D721Med (cell line): Measurements from ENCODE around the gene CARD10.

Experiments used
- DNase-seq: peaks from one replicate; pipeline ENCODE4 v3.0.0; 2011; ENCODE audit warnings: low spot score; ENCODE audit not compliant: insufficient read length
- FAIRE-seq: peaks from 2 replicates; lab custom pipeline; 2011; peaks lifted over from hg19 to GRCh38; lab: Jason Lieb, UNC
- CTCF ChIP-seq: IDR thresholded peaks from 2 replicates; pipeline ENCODE4 v1.5.1; 2012; ENCODE audit warnings: mild to moderate bottlenecking, control low read depth; ENCODE audit not compliant: insufficient read depth; ENCODE audit errors: missing control alignments

The CARD10 gene

DNA sequence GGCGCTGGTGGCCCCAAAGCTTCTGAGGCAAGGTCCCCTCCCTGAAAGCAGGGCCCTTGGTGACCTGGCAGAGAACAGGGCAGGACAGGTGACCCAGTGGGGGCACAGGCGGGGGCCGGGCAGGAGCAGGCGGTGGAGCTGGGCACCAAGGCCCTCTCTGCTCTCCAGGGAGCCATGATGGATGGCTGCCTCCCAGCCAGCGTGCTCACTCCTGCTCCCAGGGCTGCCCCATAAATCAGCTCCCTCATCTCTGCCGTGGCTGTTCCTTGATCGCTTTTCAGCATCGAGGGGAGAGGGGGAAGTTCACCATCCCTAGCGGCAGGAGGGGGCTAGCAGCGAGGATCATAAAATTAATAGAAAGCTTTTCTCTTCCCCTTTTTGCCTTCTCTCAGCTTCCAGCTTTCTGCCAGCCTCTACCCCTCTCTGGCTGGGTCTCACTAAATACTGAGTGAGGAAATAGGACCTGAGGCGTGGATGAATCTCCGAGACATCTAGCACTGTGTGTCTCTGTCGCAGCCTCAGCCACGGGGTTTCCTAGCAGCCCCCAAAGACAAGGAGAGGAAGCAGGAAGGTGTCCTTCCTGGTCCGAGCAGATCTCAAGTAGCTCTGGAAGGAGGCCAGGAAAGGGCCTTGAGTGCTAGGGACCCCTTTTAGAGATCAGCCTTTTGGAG, 69.7 kb downstream of the CARD10 start:
- TF ChIP-seq CTCF = no peak
- DNase-seq (no peak), FAIRE-seq (no peak)

DNA sequence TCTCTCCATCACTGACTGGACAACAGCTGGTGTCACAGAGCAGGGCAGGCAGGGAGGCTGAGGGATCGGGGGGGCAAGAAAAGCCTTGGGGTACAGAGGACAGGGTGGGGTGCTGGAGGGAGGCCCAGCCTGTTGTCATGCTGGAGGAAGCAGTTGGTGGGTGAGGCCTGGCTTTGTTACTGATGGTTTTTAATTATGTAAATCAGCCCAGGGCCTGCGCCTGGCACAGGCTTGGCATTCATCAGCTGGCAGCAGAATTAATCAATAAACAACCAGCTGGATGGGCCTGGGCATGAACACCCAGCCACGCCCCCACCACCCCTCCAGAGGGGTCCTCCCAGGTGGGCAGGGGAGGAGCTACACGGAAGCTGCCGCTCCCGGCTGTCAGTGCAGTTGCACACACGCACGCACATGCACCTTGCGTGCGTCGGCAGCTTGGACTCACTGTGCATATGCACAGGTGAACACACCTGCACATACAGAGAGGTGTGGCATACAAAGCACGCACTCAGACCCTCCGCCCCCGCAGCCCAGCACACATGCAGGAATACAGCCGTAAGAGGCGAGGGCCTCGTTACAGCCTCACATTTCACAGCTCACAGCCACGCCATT, 70.6 kb downstream of the CARD10 start:
- no peak for TF ChIP-seq CTCF
- no peak for DNase-seq
- no peak for FAIRE-seq

DNA sequence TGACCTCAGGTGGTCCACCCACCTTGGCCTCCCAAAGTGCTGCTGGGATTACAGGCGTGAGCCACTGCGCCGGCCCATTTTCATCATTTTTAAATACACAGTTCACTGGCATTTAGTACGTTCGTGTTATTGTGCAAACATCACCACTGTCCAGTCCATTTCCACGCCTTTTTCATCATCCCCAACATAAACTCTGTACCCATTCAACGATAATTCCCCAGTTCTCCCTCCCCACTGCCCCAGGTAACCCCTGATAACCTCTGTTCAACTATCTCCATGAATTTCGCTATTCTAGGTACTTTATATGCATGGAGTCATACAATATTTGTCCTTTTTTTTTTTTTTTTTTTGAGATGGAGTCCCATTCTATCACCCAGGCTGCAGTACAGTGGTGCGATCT, 73.7 kb downstream of the CARD10 start:
- DNase-seq (no peak), FAIRE-seq (no peak)
- no peak for TF ChIP-seq CTCF

- no peak for FAIRE-seq
- no peak for TF ChIP-seq CTCF
- DNase-seq = no peak
These were observed 75.2 kb downstream of the CARD10 start for GRCh38 chr22:37443977-37444376.

DNA sequence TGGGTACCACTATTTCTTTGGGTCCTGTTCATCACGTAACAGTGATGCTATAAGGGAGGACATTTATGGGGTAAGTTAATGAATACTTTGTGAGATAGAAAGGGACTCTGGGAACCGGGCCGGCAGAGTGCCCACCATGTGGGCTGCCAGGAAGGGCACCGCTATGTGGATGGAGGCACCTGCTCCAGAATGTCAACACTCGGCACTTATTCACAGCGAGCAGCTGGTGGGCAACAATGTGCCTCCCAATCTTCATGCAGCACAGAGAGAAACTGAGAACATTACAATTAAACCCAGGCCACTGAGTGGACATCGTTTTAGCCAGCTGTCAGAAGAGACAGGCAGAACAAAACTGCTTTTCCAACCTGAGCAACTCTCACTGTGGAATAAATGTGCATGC, 76.1 kb downstream of the CARD10 start:
- no peak for TF ChIP-seq CTCF
- DNase-seq = no peak
- FAIRE-seq = no peak

GRCh38 chr22:37442537-37442936, 76.7 kb downstream of the CARD10 start:
- DNase-seq (no peak), FAIRE-seq (no peak)
- TF ChIP-seq CTCF = no peak

DNA sequence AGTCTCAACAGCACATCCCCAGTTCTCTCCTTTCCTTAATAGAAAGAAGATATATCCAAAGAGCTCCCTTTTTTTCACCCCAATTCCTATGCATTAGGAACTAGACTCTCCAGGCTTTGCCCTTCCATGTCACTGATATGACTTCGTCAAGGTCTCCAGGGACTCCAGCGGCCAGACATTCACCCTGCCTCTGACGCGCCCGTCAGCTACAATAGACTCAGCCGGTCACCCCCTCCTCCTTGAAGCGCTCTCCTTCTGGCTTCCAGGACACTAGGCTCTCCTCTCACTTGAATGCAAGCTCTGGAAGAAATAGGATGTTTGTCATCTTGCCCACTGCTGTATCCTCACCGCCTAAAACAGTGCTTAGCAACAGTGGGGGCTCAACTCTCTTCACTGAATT, 77.1 kb downstream of the CARD10 start:
- DNase-seq = no peak
- TF ChIP-seq CTCF = no peak
- no peak for FAIRE-seq
